Measurements from ENCODE around the gene LINGO1. TPM values are rescaled to one million over a fixed set of nuclear protein-coding genes. Genes with fewer than 3 reads are reported as not detected.

LINGO1 gene
- total RNA-seq, 6 experiments from 2014 or later = 0.09 to 0.11 TPM; not detected in 4

DNA sequence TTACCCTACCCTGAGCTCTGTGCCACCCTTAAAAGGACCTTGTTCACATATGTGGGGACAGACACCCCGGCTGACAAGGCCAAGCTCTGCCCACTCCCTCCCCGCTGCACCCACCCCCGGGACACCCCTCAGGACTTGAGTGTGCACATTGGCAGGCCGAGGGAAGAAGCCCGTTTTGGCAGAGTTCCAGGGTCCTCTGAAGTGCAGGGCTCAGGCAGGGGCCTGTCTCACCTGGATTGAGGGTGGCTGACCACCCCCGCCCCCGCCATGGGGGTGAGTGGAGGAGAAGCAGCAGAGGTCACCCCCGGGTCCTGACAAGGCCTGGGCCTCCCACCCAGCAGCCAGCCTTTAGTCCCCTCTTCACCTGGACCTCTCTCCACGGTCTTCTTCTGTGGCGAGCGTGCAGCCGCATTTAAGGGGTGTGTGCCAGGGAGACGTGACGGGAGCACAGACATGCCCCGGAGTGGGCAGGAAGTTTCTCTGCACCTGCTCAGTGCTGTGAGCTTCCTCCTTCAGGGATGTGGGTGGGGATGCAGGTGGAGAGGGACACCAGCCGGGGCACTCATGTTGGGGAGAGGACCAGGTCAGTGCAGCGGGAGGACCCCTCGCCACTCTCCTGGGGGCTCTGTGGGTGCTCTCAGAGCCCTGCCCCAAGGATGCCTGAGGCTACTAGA, 50.7 kb downstream of the LINGO1 start:
- H3K4me1 Mint-ChIP-seq (ENCODE audit: low read depth) = no peaks in the 10 kb centered on the region

DNA sequence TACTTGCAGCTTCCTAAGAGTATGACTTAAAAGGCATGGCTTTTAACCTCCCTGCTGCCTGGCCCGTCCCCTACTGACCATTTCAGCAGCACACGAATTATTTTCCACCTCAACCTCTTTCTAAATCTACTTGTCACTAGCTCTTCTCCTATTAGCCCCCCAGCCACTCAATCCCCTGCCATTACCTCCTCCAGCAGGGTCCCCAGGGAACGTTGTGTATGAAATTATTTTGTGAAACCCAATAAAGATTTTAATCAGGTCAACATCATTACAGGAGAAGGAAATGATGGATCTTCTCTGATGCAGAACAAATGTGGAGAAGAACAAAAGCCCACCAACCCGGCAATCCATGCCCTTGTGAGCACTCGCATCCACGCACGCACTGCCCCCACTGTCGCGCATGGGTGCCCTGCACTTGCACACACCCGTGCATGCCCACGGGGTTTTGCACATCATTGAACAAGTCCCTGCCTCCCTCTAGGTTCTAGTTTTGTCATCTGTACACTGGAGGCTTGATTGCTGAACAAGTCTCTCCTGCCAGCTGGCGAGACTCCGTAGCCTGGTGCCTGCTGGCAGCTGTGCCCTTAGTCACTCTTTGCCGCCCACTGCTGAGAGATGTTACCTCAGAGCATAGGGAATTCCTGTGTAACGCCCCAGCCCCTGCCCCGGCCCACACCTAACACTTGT, 51.6 kb downstream of the LINGO1 start:
- DNase-seq = no peak
- Mint-ChIP-seq H3K4me1 (ENCODE audit: low read depth) (no peaks in the 10 kb centered on the region), H3K4me3 (no peak overlapping the region), H3K27ac (no peak overlapping the region), H3K36me3 (ENCODE audit: low read depth) (no peaks in the 10 kb centered on the region), H3K9me3 (no peaks in the 10 kb centered on the region), H3K27me3 (ENCODE audit: insufficient read depth) (peaks cover 66% of the 10 kb centered on the region)
- TF ChIP-seq, protein P1, sequence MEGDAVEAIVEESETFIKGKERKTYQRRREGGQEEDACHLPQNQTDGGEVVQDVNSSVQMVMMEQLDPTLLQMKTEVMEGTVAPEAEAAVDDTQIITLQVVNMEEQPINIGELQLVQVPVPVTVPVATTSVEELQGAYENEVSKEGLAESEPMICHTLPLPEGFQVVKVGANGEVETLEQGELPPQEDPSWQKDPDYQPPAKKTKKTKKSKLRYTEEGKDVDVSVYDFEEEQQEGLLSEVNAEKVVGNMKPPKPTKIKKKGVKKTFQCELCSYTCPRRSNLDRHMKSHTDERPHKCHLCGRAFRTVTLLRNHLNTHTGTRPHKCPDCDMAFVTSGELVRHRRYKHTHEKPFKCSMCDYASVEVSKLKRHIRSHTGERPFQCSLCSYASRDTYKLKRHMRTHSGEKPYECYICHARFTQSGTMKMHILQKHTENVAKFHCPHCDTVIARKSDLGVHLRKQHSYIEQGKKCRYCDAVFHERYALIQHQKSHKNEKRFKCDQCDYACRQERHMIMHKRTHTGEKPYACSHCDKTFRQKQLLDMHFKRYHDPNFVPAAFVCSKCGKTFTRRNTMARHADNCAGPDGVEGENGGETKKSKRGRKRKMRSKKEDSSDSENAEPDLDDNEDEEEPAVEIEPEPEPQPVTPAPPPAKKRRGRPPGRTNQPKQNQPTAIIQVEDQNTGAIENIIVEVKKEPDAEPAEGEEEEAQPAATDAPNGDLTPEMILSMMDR (IDR thresholded peaks at IDR 0.05) = no peak

More for the DNA sequence above, 50.7 kb downstream of the LINGO1 start:
- TF ChIP-seq, protein P1 (IDR thresholded peaks at IDR 0.05) = no peak
- DNase-seq = no peak
- Mint-ChIP-seq H3K27ac (no peak overlapping the region), H3K9me3 (no peaks in the 10 kb centered on the region), H3K27me3 (ENCODE audit: insufficient read depth) (peaks cover 68% of the 10 kb centered on the region), H3K4me3 (no peak overlapping the region), H3K36me3 (ENCODE audit: low read depth) (no peaks in the 10 kb centered on the region)

DNA sequence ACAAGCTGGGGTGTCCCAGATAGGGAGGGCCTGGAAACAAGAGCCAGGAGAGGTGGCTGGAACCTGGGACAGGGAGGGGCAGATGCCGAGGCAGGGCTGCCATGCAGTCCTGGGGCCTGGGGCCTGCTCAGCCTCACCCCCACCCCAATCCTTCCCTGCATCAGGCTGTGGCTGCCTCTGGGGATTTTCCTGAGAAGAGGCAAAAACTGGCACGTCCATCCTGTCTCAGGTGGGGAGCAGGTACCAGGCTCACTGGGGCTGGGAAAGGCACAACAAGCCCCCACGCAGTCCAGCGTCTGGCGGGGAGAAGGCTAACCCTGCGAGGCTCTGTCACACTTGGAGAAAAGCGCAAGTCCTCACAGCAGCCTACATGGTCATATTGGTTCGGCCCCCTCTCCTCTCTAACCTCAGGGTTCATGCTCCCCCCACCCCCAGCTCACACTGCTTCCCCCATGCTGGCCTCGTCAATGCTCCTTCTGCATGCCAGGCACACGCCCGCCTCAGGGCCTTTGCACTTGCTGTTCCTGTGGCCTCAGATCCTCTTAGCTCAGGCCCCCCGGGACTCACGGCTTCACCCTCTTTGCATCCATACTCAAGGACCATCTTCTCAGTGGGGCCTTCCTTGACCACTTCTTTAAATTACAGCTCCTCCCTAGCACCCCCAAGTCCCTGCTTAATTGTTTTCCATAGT, 53.1 kb downstream of the LINGO1 start:
- Mint-ChIP-seq H3K36me3 (ENCODE audit: low read depth) (no peaks in the 10 kb centered on the region), H3K4me3 (no peak overlapping the region), H3K9me3 (no peaks in the 10 kb centered on the region), H3K27me3 (ENCODE audit: insufficient read depth) (peaks cover 65% of the 10 kb centered on the region), H3K4me1 (ENCODE audit: low read depth) (no peaks in the 10 kb centered on the region), H3K27ac (no peak overlapping the region)
- TF ChIP-seq, protein P1 (IDR thresholded peaks at IDR 0.05) = no peak
- DNase-seq = no peak

DNA sequence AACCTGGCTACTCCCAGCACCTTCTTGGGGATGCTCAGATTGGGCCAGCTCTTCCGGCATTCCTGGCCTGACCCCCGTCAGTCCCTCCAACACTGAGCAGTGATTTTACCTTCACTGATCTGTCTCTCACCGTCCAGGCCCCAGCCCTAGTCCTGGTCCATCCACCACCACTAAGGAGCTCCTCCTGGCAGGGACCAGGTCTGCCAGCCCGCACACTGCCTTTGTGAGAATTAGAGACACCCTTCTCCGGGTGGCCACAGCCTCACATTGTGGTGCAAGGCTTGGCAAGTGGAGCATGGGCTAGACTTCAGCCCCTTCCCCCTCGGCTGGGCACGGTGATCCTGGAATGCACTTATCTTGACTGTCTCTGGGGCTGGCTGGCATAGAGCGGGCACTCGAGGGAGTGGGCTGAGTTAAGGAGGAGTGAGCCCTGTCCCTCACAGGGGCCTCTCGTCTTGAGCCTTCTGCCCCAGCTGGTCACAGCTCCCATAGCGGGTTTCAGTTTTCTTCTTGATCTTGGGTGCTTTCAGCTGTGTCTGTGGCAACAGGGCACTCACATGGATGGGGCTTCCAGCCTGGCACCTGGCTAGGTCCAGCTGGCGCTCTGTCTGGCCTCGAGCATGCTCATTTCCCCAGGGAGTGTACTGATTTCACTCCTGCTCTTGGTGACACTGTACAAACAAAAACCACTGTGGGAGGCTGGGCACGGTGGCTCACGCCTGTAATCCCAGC, 53.9 kb downstream of the LINGO1 start:
- H3K27me3 Mint-ChIP-seq (ENCODE audit: insufficient read depth) = peaks cover 63% of the 10 kb centered on the region
- no peak overlapping the region for H3K4me3 Mint-ChIP-seq
- TF ChIP-seq, protein P1 (IDR thresholded peaks at IDR 0.05) = no peak
- DNase-seq = no peak
- H3K27ac Mint-ChIP-seq = no peak overlapping the region
- H3K9me3 Mint-ChIP-seq = no peaks in the 10 kb centered on the region
- no peaks in the 10 kb centered on the region for H3K36me3 Mint-ChIP-seq (ENCODE audit: low read depth)
- no peaks in the 10 kb centered on the region for H3K4me1 Mint-ChIP-seq (ENCODE audit: low read depth)

DNA sequence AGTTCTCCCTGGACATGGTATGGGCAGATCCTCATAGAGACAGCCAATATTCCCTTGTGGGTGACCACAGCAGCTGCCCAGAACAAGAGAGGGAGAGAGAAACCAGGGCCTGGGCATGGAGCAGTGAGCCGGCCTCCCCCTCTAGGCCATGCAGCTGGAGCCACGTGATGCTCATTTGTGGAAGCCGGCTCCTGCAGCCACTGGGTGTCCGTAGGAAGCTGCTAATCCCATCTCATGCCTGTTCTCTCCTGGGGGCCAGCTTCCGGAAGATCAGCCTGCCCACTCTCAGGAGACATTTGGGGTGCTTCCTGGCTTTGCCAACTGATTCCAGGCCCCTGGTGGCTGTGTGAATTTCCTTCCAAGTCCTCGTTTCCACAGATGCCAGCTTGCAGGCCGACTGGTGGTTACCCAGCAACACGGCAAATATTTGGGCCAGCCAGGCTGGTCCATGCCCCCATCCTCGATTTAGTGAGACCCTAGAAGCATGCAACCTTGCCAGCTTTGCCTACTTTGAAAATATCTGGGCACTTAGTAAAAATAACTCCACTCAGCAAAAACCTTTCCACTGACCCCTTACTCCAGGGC, 55.3 kb downstream of the LINGO1 start:
- H3K4me3 Mint-ChIP-seq = no peak overlapping the region
- no peaks in the 10 kb centered on the region for H3K36me3 Mint-ChIP-seq (ENCODE audit: low read depth)
- H3K27ac Mint-ChIP-seq = no peak overlapping the region
- H3K9me3 Mint-ChIP-seq = no peaks in the 10 kb centered on the region
- no peak for DNase-seq
- H3K27me3 Mint-ChIP-seq (ENCODE audit: insufficient read depth) = peaks cover 63% of the 10 kb centered on the region
- TF ChIP-seq, protein P1 (IDR thresholded peaks at IDR 0.05) = no peak
- no peaks in the 10 kb centered on the region; the same call in 1 of the 2 replicates for H3K4me1 Mint-ChIP-seq (ENCODE audit: low read depth)
